Stimulated activated CD8-positive, alpha-beta memory T cell treated with anti-CD3 and anti-CD28 coated beads, Interleukin-4, amount 100 ng/mL, for 1 hour (primary cell): ENCODE measurements around the gene SLC16A9.

Experiments
- DNase-seq, 2 donors: peaks; one replicate each; pipeline ENCODE4 v3.0.0-alpha.2; 2020; ENCODE audit warnings: low read depth in 2 of 2, low spot score in 1 of 2

SLC16A9 gene

DNA sequence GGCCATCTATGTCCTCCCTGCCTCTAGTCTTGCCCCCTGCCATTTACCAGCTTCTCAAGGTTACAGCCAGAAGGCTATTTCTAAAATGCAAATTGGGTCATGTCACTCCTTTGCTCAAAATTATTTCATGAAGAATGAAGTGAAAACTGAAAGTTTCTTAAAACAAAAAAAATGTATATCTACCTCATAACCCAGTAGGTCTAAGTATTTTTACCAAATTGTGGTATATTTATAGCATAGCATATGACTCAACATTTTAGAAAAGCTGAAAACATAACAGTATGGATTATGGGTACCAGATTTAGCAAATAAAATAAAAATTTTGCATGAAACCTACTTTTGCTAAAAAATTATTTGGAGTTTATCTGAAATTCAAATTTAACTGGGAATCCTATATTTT, 78.4 kb downstream of the SLC16A9 start:
- no peak for DNase-seq

DNA sequence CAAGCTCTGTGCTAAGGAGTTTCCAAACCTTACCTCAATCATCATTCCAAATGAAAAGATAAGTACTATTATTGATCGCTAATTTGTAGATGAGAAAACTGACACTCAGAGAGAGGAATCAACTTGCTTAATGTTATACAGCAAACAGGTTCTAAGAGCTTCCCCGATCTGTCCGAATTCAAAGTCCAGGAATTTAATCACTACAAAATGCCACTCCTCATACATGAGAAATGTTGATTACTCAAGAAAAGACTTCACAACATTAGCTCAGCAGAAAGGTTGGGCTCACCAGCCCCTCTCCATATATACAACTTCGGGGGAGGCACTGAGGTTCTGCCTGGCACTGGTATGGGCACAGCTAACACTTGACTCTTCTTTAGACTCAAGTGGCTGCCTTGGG, 80.7 kb downstream of the SLC16A9 start:
- no peak for DNase-seq

DNA sequence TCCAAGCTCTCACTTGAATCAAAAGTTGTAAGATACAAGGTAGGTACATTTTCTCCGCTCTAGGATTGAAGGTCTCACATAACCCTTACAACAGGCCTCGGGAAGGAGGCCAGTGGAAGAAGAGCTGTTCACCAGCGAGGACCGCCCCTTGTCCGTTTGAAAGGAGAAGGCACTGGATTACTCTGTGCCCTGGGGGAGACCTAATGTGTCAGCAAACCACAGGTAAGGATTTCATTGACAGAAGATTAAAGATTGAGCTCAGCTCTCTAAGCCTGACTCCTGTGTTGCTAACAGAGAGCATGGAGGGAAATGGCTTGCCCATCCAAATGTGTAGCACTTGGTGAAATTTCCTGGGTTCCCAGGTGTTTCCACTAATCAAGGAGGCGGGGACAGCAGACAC, 81.2 kb downstream of the SLC16A9 start:
- no peak for DNase-seq

DNA sequence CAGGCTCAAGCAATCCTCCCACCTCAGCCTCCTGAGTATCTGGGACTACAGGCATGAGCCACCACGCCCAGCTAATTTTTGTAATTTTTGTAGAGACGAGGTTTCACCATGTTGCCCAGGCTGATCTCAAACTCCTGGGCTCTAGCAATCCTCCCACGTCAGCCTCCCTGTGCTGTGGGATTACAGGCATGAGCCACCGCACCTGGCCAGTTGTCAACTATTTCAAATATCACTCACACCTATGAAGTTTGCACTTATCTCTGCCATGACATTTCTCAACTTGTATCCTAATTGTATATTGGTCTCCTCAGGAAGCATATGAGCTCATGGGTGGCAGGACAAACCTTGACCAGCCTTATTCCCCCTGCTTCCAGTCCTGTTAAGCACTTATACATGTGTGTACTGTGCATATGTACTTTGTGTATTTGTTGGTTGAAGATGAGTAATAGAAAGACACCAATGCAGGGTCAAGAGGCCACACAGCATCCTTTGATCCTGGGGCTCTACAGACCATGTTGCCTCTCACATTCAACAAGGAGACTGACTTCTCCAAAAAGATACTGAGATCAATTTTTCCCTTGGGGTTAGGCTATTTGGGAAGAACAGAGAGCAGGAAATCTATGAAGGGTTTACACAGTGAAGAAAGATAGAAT, 82.2 kb downstream of the SLC16A9 start:
- no peak for DNase-seq

DNA sequence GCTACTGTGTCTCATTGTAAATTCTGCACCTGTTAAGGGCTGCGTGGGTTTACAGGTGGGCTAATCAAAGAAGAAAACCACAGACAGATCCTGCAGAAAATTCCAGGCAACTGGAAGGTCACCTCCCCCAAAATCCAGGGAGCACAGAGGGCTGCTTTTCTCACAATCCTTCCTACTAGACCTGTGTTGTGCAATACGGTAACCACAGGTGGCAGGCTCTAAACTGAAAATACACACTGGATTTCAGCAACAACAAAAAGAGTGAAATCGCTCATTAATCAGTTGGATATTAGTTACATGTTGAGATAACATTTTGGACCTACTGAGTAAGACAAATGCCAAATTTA, 83.2 kb downstream of the SLC16A9 start:
- no peak for DNase-seq

DNA sequence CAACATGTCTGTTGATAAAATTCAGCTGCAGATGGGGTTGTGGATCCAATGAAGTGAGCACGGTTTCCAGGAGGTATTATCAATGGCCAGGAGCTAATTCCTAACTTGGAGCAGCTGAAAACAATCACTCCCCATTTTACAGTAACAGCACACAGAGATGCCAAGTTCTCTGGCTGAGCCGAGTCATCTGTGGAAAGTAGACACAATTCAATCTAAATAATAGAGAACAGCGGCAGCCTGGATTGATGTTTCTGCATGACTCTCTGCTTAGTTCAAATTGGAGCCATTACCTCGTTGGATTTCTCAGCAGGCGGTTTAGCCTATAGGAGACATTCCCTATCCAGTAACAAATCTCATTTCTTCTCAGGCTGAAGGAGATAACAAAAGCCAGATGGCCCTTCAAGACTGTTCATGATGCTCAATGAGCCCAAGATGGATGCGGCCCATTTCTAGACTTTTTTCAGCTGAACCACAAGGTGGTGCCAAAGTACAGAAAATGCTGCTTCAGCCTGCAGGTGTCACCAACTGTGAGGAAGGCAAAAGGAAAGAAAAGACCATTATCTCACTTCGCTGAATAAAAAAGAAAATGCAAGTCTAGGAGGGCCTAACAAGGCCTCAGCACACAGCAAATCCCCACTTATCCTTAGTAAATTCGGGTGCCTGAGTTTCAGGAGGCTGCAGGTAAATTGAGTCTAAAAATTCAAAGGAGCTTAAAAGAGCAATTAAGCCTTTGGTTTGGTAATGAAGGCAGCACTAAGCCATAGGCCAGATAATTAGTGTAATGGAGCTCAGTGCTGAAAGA, 83.7 kb downstream of the SLC16A9 start:
- peak in 1 of 2 donors; percentile 2 for DNase-seq

DNA sequence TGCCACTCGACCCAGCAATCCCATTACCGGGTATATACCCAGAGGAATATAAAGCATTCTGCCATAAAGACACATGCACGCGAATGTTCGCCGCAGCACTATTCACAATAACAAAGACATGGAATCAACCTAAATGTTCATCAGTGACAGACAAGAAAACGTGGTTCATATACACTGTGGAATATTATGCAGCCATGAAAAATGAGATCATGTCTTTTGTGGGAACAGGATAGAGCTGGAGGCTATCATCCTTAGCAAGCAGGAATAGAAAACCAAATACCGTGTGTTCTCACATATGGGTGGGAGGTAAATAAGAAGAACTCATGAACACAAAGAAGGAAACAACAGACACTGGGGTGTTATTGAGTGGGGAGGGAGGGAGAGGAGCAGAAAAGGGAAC, 84.7 kb downstream of the SLC16A9 start:
- no peak for DNase-seq

DNA sequence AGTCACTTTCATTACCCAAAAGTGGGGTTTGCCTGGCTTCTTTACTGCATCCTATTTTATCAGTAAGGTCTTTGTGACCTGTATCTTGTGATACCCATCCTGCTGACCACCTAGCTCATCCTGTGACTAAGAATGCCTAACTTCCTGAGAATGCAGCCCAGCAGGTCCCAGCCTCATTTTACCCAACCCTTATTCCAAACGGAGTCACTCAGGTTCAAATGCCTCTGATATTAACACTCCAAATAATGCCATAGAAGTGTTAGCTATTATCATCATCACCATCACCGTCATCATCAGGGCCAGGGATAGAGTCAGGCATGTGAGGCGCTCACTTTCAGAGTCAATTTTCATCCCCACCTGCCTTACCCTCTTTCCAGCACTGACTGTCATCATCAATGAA, 85.5 kb downstream of the SLC16A9 start:
- DNase-seq, result no peak

DNA sequence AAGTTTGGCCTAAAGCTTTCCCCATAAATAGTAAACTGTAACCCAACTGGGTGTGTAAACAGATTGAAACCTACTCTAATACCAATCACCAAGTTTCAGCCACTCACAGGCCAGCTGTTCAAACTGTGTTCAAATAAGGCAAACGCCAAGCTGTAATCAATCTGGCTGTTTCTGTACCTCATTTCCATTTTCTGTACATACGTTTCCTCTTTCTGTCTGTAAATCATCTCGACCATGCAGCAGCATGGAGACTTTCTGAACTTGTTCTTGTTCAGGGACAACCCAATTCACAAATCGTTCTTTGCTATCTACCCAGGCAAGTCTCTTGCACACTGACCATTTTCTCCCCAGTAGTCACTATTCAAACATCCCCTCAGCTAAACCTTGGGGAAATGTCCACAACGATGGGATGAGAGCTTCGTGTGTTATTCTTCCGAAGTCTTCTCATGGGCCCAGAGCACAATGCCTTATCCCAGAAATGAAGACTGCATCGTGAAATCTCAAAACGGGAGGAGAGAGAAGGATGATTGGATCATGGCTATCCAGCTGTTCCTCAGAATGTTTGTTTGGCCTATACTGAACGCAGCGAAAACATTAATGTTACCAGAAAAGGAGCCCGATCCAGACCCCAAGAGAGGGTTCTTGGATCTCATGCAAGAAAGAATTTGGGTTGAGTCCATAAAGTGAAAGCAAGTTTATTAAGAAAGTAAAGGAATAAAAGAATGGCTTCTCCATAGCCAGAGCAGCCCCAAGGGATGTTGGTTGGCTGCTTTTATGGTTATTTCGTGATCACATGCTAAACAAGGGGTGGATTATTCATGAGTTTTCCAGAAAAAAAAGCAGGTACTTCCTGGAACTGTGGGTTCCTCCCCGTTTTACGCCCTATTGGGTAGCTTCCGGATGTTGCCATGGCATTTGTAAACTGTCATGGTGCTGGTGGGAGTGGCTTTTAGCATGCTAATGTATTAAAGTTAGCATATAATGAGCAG, 86.2 kb downstream of the SLC16A9 start:
- no peak for DNase-seq

DNA sequence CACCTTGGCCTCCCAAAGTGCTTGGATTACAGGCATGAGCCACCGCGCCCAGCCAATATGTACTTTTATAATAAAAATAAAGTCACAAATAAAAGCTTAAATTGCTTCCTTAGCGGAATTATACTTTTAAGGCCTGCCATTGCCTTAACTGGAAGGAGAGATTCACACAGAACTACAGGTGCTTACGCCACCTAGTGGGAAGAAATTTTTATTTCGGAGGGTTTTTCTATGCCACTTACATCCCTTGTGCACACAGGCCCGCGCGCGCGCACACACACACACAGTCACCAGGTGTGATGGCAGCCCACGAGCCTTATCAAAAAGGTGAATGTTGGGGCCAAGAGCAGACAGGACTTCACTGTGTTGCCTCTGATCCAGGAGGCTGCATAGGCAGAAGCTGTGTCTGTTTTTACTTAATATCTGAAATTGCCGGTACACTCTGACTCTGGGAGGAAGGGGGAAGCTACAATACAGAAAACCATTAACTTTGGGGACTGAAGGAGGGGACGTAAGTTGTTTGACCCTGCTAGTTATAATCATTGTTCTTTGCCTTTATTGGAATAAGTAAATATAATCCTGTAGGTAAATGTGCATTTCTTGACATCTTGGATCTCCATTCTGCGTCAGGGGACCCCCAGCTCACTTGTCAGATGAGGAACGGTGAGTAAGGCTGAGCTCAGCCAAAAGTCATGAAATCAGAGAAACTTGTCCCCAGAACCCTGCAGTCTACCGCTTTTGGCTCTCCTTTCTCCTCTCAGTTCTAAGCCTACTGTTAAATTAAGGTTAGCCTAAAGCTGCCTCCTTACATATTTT, 87.1 kb downstream of the SLC16A9 start:
- DNase-seq, result no peak

- no peak for DNase-seq
These were observed 87.9 kb downstream of the SLC16A9 start for GRCh38 chr10:59621771-59622170.

DNA sequence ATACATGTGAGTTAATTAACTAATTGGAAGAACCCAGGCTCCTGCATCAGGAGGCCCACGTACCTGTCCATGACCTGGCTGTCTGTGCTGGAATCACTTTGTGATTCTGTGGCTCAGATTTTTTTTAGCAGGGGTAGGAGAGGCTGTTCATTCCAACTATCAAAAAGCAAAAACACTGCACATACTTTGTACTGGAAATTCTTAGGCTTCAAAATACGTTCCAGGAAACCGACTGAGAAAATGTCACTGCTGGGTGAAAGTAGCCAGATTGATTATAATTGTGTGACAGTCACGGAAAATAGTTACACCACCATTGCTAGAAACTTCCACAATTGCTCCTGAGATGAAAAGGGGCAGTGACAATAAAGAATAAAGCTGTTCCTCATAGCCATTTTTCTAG, 91.0 kb downstream of the SLC16A9 start:
- DNase-seq, result no peak

DNA sequence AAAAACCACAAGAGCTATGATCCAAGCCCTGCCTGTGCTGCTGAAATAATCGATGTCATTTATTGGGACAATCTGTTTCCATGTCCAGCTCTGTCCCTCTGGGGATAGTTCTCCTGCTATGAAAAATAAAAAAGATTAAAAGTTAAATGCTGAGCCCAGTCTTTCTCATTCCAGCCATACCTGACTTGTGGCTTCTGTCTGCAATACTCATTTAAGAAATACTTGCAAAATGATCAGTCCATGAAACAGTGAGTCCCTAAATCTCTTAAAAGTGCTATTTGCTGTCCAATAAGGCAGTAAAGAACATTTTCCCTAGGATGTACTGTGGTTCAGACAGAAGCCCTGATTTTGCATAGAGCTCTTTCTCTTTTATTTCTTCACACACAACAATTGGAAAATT, 91.7 kb downstream of the SLC16A9 start:
- no peak for DNase-seq

GRCh38 chr10:59611048-59611447, 98.6 kb downstream of the SLC16A9 start:
- DNase-seq, result no peak

DNA sequence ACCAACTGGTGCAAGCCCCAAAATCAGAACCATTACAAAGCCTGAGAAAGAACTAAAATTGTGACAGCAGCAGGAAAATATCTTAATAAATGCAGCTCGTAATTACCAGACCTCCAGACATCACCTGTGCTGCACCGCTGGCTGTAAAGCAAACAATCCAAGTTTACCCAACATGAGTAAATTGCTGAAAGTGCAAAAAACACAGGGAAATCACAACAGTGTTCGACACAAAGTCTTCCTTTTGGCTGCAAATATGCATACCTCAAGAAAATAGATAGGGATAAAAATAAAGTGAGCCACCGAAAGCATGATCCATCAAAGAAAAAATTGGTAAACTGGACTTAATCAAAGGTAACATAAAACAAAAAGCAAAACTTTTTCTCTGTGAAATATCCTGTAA, 101.7 kb downstream of the SLC16A9 start:
- no peak for DNase-seq

DNA sequence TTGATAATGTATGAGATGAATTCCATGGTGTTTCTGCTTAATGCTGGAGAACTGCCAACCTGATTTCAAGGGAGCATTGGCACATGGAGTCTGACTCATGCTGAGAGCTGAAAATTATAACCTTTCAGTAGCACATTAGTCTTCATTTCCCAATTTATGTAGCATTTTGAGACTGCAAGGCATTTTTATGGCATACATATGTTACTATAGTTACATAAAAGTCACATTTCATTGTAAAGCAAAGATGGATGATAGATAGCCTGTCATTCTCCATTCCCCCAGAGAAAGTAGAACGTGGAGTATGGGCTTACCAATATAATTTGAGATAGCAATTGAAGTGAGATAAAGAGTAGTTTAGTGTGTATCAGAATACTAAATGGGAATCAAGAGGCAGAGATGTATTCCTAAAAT, 103.1 kb downstream of the SLC16A9 start:
- DNase-seq, result no peak

GRCh38 chr10:59601985-59602384, 107.7 kb downstream of the SLC16A9 start:
- no peak for DNase-seq
